ENCODE data around the gene CDK4.

DNA sequence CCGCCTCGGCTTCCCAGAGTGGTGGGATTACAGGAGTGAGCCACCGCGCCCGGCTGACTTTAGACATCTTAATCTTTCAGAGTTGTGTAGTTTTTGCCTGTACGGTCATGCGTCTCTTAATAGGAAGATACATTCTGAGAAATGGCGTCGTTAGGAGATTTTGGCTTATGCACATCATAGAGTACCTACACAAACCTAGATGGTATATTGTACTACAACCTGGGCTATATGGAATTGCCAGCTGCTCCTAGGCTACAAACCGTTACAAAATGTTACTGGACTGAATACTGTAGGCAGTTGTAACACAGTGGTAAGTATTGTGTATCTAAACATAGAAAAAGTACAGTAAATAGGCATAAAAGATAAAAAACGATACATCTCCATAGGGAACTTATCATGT lies 31.8 kb upstream of the CDK4 start:
- TF ChIP-seq POLR2A (IDR thresholded peaks at IDR 0.05): no peak
- TF ChIP-seq, protein P1, sequence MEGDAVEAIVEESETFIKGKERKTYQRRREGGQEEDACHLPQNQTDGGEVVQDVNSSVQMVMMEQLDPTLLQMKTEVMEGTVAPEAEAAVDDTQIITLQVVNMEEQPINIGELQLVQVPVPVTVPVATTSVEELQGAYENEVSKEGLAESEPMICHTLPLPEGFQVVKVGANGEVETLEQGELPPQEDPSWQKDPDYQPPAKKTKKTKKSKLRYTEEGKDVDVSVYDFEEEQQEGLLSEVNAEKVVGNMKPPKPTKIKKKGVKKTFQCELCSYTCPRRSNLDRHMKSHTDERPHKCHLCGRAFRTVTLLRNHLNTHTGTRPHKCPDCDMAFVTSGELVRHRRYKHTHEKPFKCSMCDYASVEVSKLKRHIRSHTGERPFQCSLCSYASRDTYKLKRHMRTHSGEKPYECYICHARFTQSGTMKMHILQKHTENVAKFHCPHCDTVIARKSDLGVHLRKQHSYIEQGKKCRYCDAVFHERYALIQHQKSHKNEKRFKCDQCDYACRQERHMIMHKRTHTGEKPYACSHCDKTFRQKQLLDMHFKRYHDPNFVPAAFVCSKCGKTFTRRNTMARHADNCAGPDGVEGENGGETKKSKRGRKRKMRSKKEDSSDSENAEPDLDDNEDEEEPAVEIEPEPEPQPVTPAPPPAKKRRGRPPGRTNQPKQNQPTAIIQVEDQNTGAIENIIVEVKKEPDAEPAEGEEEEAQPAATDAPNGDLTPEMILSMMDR (IDR thresholded peaks at IDR 0.05 in 8 of 11, conservative IDR thresholded peaks at IDR 0.05 in 3 of 11): no peak

Measured in spleen (tissue), 7 donors.